Measurements from ENCODE around the gene TBCA.

DNA sequence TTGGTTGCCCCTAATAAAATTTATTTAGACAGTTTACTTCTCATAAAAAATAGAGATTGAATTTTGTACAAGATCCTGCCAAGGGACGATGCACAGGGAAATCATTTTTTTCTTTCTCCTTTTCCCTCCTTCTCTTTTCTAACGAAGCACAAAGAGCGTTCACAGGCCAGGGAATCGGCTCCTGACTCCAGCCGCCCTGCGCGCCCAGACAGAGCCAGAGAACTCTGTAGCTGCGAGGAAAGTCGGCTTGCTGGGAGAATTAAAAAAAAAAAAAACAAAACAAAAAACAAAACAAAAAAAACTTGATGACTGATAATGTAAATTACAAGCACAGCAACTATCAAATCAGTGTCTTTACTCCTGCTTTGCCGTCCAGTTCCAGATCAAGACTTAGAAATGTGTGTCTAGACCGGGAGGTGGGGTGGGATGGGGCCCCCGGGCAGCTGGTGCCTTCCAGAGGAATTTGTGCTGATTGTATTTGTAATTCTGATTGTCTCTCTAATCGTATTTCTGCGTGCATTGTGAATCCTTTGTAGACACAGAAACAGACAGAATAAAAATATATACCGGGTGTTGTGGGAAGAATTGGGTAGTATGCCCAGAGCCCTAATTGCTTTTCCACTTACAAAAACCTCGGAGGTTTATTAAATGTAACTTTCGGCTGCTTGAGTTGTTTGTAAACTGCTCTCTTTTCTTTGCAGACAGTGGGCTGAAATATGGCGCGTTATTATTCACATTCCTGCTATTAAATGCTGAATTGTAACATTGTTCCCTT lies 134.0 kb downstream of the TBCA start:
- TF ChIP-seq ZBTB49 (CRISPR knock-in tag; IDR thresholded peaks at IDR 0.05; ENCODE audit: borderline replicate concordance) (no peak), RERE (CRISPR knock-in tag; IDR thresholded peaks at IDR 0.05; ENCODE audit: low read depth) (no peak), EZH2 (conservative IDR thresholded peaks at IDR 0.05; ENCODE audit: low read depth, low read length) (no peak), NFKBIZ (CRISPR knock-in tag; IDR thresholded peaks at IDR 0.05) (no peak), CTCF (CRISPR knock-in tag; IDR thresholded peaks at IDR 0.05) (no peak), FOSL1 (CRISPR knock-in tag; IDR thresholded peaks at IDR 0.05; ENCODE audit: borderline replicate concordance) (no peak), ESRRA (CRISPR knock-in tag; IDR thresholded peaks at IDR 0.05; ENCODE audit: low read depth) (no peak), STAT6 (CRISPR knock-in tag; IDR thresholded peaks at IDR 0.05; ENCODE audit: borderline replicate concordance) (no peak), SAP130 (CRISPR knock-in tag; IDR thresholded peaks at IDR 0.05; ENCODE audit: low read depth) (no peak), ZNF274 (CRISPR knock-in tag; IDR thresholded peaks at IDR 0.05) (no peak), DBP (CRISPR knock-in tag; IDR thresholded peaks at IDR 0.05; ENCODE audit: not compliant biosample characterization) (no peak)

Measured in HepG2 (cell line).